Naive thymus-derived CD4-positive, alpha-beta T cell (primary cell): Measurements from ENCODE around the gene DLX6. TPM values are rescaled to one million over a fixed set of nuclear protein-coding genes. Genes with fewer than 3 reads are reported as not detected.

ENCODE experiments used
- ATAC-seq: fragments of 150-1000 bp; cut with Tn5 transposase; 2 replicates; pipeline ENCODE4 v1.10.0; 2021; ENCODE audit warnings: mild to moderate bottlenecking, moderate library complexity
- CTCF ChIA-PET: fragments of 350-600 bp; sonication (Branson Sonifier 250); formaldehyde crosslinking; loops from one replicate; lab custom pipeline; 2021; ENCODE audit warnings: antibody characterized with exemption; lab: Charles Lee
- POLR2A ChIA-PET: fragments of 350-600 bp; sonication (Branson Sonifier 250); formaldehyde crosslinking; loops from one replicate; lab custom pipeline; 2021; ENCODE audit warnings: antibody characterized with exemption, inconsistent platforms; lab: Charles Lee
- DNase-seq, 9 donors: peaks; one replicate each; pipeline versions ENCODE4 v3.0.0 to v3.0.0-alpha.2; 2020 to 2022; ENCODE audit warnings: mixed read lengths in 1 of 9
- H3K27ac ChIP-seq: one replicate; pipeline ENCODE4 v1.7.0; 2013; ENCODE audit warnings: mild to moderate bottlenecking, low read depth, low read length, moderate library complexity
- H3K27me3 ChIP-seq, 2 donors: one replicate each; pipeline ENCODE4 v1.7.0; 2013; ENCODE audit warnings: low read length in 2 of 2, mild to moderate bottlenecking in 2 of 2, moderate library complexity in 2 of 2; ENCODE audit not compliant: control insufficient read depth in 2 of 2, insufficient read depth in 2 of 2
- H3K36me3 ChIP-seq, 3 experiments: 1 replicate in 2 of 3; 2 replicates in 1 of 3; pipeline ENCODE4 v1.7.0; 2013; ENCODE audit warnings: low read length in 3 of 3, mild to moderate bottlenecking in 3 of 3, moderate library complexity in 1 of 3; ENCODE audit not compliant: insufficient read depth in 3 of 3, control insufficient read depth in 2 of 3
- H3K4me1 ChIP-seq, 2 donors: one replicate each; pipeline ENCODE4 v1.7.0; 2013; ENCODE audit warnings: low read length in 2 of 2, mild to moderate bottlenecking in 2 of 2, moderate library complexity in 1 of 2; ENCODE audit not compliant: control insufficient read depth in 2 of 2, insufficient read depth in 2 of 2
- H3K4me3 ChIP-seq: 2 replicates; pipeline ENCODE4 v1.7.0; 2013; ENCODE audit warnings: mild to moderate bottlenecking, low read length
- H3K9me3 ChIP-seq, 3 experiments: 1 replicate in 2 of 3; 2 replicates in 1 of 3; pipeline ENCODE4 v1.7.0; 2013; ENCODE audit warnings: low read length in 3 of 3; ENCODE audit not compliant: control insufficient read depth in 2 of 3
- H3K27ac Mint-ChIP-seq, 9 donors: one replicate each; pipeline ENCODE4 v1.8.0; 2020 to 2022; ENCODE audit warnings: mixed read lengths in 9 of 9, mild to moderate bottlenecking in 8 of 9, moderate library complexity in 5 of 9, inconsistent platforms in 2 of 9
- H3K27me3 Mint-ChIP-seq, 5 donors: one replicate each; pipeline ENCODE4 v1.8.0; 2021 to 2022; ENCODE audit warnings: mixed read lengths in 5 of 5, mild to moderate bottlenecking in 1 of 5
- H3K36me3 Mint-ChIP-seq, 5 donors: one replicate each; pipeline ENCODE4 v1.8.0; 2020 to 2022; ENCODE audit warnings: mixed read lengths in 5 of 5, mild to moderate bottlenecking in 3 of 5, inconsistent platforms in 1 of 5
- H3K4me1 Mint-ChIP-seq, 7 donors: one replicate each; pipeline ENCODE4 v1.8.0; 2020 to 2022; ENCODE audit warnings: mixed read lengths in 7 of 7, mild to moderate bottlenecking in 3 of 7, inconsistent platforms in 1 of 7
- H3K4me3 Mint-ChIP-seq, 10 donors: one replicate each; pipeline ENCODE4 v1.8.0; 2020 to 2022; ENCODE audit warnings: mild to moderate bottlenecking in 10 of 10, mixed read lengths in 10 of 10, moderate library complexity in 6 of 10, inconsistent platforms in 2 of 10
- H3K9me3 Mint-ChIP-seq, 11 donors: one replicate each; pipeline ENCODE4 v1.8.0; 2020 to 2022; ENCODE audit warnings: mixed read lengths in 11 of 11, mild to moderate bottlenecking in 4 of 11, inconsistent platforms in 1 of 11, moderate library complexity in 1 of 11
- intact Hi-C, 2 donors: fragments of 100-400 bp; cut with micrococcal nuclease; formaldehyde crosslinking; loops; one replicate each; pipeline ENCODE4 v1.15.1; 2023
- polyA plus RNA-seq, 2 donors: library from polyadenylated mRNA; unstranded; fragments of 300-500 nt; fragmentation: Illumina TruSeq; gene quantifications; one replicate each; pipeline ENCODE4 v1.2.3, GENCODE V29; 2021
- total RNA-seq, 6 experiments: library from RNA in 5 of 6; stranded (reverse) in 5 of 6; gene quantifications; 1 replicate in 5 of 6; 2 replicates in 1 of 6; pipeline ENCODE4 v1.2.3 and lab custom pipeline; 2021 to 2026

DLX6 gene
- total and polyA plus RNA-seq, 7 experiments from 2014 or later = not detected

DNA sequence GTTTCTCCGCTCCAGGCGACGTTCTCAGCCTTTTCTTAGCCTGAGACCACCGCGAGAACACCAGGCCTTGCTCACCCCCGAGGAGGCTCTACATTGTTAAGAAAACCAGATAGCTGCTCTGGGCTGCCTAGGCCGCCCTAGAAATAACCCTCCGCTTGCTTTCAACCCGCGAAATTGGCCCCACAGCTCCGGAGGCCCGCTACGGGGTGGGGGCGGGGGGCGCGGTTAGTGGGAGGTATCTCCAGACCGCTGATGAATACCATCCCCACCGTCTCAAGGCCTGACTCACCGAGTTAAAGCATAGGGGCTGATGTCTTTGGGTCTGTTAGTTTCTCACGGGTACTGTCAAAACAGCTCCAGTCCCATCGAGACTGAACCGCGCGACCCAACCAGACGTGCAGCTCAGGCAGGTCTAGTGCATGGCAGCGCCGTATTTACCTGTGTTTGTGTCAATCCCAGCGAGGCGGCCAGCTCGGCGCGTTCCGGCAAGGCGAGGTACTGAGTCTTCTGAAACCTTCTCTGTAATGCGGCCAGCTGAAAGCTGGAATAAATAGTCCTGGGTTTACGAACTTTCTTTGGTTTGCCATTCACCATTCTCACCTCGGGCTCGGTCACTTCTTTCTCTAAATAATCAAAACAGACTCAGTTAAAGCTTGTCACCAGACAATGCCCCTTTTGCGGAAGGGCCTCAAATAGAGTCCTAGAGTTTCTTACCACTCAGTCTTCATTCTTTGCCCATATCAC is 16.6 kb downstream of the DLX6 start:
- H3K36me3 ChIP-seq = no peaks in the 10 kb centered on the region
- Mint-ChIP-seq H3K27me3 (peaks cover 88 to 97% (median 94%) of the 10 kb centered on the region in 5 donors), H3K9me3 (peaks cover 0 to 4% (median 0%) of the 10 kb centered on the region in 11 donors), H3K4me1 (peaks cover 20 to 68% (median 47%) of the 10 kb centered on the region in 7 donors), H3K4me3 (peak overlapping the region; percentile 9 to 74 (median 44)), H3K27ac (peak overlapping the region in 2 of 9 donors; percentile 65 to 66), H3K36me3 (peaks cover 0 to 3% (median 0%) of the 10 kb centered on the region in 5 donors)
- no peaks in the 10 kb centered on the region for H3K9me3 ChIP-seq
- POLR2A ChIA-PET = no interaction called here
- no peak overlapping the region for H3K27ac ChIP-seq
- DNase-seq = no peak
- intact Hi-C loops = loop anchor here in 1 of 2 donors (10.0 kb wide), 1 partner anchor 187 kb away; no protein-coding TSS in a partner anchor
- CTCF ChIA-PET = no interaction called here
- peaks cover 0 to 10% of the 10 kb centered on the region in 2 donors for H3K4me1 ChIP-seq
- H3K4me3 ChIP-seq = no peak overlapping the region
- ATAC-seq = no peak
- peaks cover 12 to 40% of the 10 kb centered on the region in 2 donors for H3K27me3 ChIP-seq

DNA sequence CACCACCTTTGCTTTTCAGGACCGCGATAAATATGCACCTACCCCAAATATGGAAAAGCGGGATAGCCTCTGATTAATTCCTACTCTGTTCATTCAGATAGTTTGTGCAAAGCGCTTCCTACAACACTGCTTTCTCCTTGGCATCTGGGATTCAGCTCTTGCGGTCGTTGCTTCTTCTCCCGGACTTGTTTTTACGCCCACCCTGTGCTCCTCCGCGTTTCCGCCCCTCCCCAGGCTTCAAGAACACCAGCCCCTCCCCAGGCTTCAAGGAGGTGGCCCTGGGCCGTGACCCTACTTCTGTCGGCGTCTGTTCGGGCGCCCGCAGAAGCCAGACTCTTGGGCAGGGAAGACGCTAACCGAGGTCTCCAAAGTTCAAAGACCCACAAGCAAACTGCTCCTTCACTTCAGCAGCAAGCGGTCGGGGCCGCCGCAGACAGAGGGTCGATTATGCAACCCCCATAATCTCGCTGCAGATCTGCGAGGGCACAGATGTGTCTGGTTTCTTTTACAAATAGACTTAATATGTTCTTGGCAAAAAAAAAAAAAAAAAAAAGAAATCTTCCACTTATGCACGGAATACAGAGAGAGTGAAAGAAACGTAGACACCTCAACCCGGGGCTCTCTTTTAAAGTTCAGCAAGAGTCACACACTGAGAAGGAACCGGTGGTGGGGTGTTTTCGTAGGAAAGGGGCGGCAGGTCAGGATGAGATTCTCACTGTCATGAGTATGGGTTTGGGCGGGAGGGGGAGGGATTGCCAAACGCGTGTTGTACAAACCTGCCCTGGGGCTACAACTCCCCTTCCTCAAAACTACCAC is 17.3 kb downstream of the DLX6 start:
- Histone ChIP-seq H3K27ac (no peak overlapping the region), H3K4me3 (no peak overlapping the region), H3K9me3 (no peaks in the 10 kb centered on the region), H3K27me3 (peaks cover 12 to 43% of the 10 kb centered on the region in 2 donors), H3K36me3 (no peaks in the 10 kb centered on the region), H3K4me1 (peaks cover 0 to 18% of the 10 kb centered on the region in 2 donors)
- peaks cover 26 to 72% (median 53%) of the 10 kb centered on the region in 7 donors for H3K4me1 Mint-ChIP-seq
- peak overlapping the region in 1 of 9 donors; percentile 66 for H3K27ac Mint-ChIP-seq
- DNase-seq = no peak
- peak overlapping the region; percentile 9 to 59 (median 36) for H3K4me3 Mint-ChIP-seq
- POLR2A ChIA-PET = no interaction called here
- no peaks in the 10 kb centered on the region for H3K36me3 Mint-ChIP-seq
- ATAC-seq = no peak
- intact Hi-C loops = loop anchor here in 1 of 2 donors (10.0 kb wide), 1 partner anchor 188 kb away; no protein-coding TSS in a partner anchor
- peaks cover 88 to 97% (median 93%) of the 10 kb centered on the region in 5 donors for H3K27me3 Mint-ChIP-seq
- H3K9me3 Mint-ChIP-seq = peaks cover 0 to 4% (median 0%) of the 10 kb centered on the region in 11 donors
- CTCF ChIA-PET = no interaction called here

DNA sequence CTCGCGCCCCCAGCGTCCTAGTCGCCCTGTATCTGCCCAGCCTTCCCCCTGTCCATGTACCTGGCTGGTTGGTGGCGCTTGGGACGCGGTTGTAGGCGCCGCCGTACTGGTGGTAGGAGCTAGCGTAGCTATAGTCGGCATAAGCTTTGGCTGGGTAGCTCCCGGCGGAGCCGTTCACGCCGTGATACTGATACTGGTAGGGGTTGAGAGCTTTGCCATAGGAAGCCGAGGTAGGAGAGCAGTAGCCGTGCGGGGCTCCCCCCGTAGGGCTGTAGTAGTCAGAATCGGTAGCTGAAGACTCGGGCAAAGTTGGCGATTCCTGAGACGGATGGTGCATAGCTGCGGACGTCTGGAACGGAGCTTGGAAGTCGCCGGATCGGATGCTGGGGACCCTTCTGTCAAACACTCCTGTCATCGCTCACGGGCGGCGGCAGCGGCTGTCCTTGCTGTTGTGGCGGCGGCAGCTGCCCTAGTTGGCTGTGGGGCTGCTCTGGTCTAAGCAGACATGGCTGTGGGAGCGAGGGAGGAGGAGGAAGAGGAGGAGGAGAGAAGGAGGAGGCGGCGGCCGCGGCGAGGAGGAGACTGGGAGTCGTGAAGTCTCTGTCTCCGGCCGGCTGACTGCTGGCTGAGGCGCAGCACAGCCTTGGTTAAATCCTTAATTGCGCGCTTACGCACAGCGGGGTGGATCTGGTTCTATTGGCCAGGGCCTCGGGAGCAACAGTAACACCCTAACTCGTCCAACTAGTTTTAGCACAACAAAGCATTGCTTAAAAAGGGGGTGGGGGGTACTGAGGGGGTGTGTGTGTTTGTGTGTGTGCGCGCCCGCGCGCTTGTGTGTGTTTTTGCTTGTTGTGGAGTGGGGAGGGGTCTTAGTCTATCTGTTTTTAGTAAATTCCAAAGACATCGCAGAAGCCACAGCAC is 19.1 kb downstream of the DLX6 start, which contains the start of gene DLX5:
DLX5 (minus strand) TSS at position 623 of the 921 bp plus-strand sequence; CDS start at position 415, 208 bp downstream.
- H3K27ac ChIP-seq = no peak within 1 kb of the TSS
- intact Hi-C loops = loop anchor here (1.0 to 10.0 kb wide), 3 partner anchors 20 to 427 kb away; no protein-coding TSS in a partner anchor
- ChIA-PET CTCF (no interaction called here), POLR2A (no interaction called here)
- H3K27me3 Mint-ChIP-seq = peaks cover 73 to 91% (median 87%) of the 10 kb centered on the region in 5 donors
- peaks cover 10 to 36% of the 10 kb centered on the region in 2 donors for H3K27me3 ChIP-seq
- H3K4me3 ChIP-seq = no peak within 1 kb of the TSS
- peaks cover 0 to 3% (median 0%) of the 10 kb centered on the region in 11 donors for H3K9me3 Mint-ChIP-seq
- H3K36me3 Mint-ChIP-seq = no peaks in the 10 kb centered on the region
- ATAC-seq = no peak
- no peak for DNase-seq
- H3K4me1 ChIP-seq = peaks cover 0 to 18% of the 10 kb centered on the region in 2 donors
- H3K4me1 Mint-ChIP-seq = peaks cover 27 to 69% (median 56%) of the 10 kb centered on the region in 7 donors
- H3K36me3 ChIP-seq = no peaks in the 10 kb centered on the region
- H3K4me3 Mint-ChIP-seq = peak within 1 kb of the TSS; percentile 29 to 92 (median 70)
- no peaks in the 10 kb centered on the region for H3K9me3 ChIP-seq
- H3K27ac Mint-ChIP-seq = peak within 1 kb of the TSS in 3 of 9 donors; percentile 4 to 88 (median 38)

DNA sequence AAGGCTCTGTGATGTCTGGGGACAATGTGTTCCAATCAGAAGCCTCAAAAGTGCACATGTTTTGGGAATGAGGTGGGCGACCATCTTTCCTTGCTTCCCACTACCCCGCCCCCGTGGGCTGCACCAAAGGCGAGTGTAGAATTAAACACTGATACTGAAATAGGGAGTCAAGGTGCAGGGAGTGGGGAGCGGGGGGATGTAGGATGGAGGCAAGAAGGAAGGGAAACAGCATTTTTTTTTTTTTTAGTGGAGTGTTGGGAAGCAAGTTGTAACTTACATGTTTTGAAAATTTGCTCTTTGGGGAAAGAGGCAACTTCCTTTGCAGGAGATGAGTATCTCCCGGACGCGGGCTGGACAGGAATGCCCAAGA is 19.8 kb downstream of the DLX6 start:
- intact Hi-C loops = loop anchor here (5.0 to 10.0 kb wide), 2 partner anchors 190 to 428 kb away; no protein-coding TSS in a partner anchor
- DNase-seq (no peak), ATAC-seq (no peak)
- Histone ChIP-seq H3K27me3 (peaks cover 10 to 36% of the 10 kb centered on the region in 2 donors), H3K4me1 (peaks cover 0 to 18% of the 10 kb centered on the region in 2 donors), H3K27ac (no peak overlapping the region), H3K4me3 (no peak overlapping the region), H3K9me3 (no peaks in the 10 kb centered on the region), H3K36me3 (no peaks in the 10 kb centered on the region)
- POLR2A ChIA-PET = no interaction called here
- H3K4me1 Mint-ChIP-seq = peaks cover 27 to 69% (median 56%) of the 10 kb centered on the region in 7 donors
- peaks cover 67 to 86% (median 82%) of the 10 kb centered on the region in 5 donors for H3K27me3 Mint-ChIP-seq
- H3K27ac Mint-ChIP-seq = peak overlapping the region in 1 of 9 donors; percentile 53
- H3K4me3 Mint-ChIP-seq = peak overlapping the region in 4 of 10 donors; percentile 29 to 92 (median 62)
- no peaks in the 10 kb centered on the region for H3K36me3 Mint-ChIP-seq
- CTCF ChIA-PET = interaction anchor here (2.9 kb wide), 1 partner anchor 1109 kb away, joined by 11 read pairs; no protein-coding TSS in a partner anchor
- H3K9me3 Mint-ChIP-seq = peaks cover 0 to 3% (median 0%) of the 10 kb centered on the region in 11 donors

DNA sequence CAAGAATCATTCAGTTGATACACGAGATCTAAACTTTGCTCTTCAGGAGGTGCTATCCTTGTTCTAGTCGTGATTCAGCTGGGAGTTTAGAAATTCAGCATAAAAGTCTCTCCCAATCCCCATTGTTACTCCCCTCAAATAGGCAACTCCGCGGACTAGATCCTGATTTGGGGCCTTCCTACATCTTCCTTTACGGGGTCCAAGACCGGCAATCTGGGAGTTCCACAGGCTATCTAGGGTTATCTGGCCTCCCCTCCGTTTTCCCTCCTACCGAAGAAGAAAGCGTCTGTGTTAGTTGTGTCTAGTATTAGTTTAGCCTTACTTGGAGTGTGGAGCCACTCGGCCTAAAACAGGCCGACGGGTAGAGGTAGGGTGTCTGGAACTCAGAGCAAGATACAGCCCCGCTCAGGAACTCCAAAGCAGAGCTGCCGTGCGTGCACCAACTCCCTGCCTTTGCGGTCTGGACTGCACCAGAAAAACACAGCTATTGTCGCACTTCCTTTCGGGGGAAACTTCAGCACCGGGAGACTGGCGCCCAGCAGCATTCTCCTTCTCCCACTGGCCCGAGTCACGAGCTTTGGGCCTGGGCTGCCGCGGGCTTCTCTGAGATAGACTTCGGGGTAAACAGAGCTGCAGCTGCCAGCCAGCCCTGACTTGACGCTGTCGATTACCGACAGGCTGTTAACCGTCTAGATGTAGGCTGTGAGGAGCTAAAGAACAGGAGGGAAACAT is 20.8 kb downstream of the DLX6 start:
- DNase-seq (peak in 2 of 9 donors; percentile 35 to 36), ATAC-seq (peak; percentile 36)
- peaks cover 63 to 83% (median 77%) of the 10 kb centered on the region in 5 donors for H3K27me3 Mint-ChIP-seq
- ChIA-PET CTCF (interaction anchor here (0.6 to 2.9 kb wide), 4 partner anchors 10 to 1110 kb away, joined by 3 to 11 read pairs (median 3); no protein-coding TSS in a partner anchor), POLR2A (no interaction called here)
- no peaks in the 10 kb centered on the region for H3K36me3 Mint-ChIP-seq
- H3K4me1 Mint-ChIP-seq = peaks cover 24 to 64% (median 51%) of the 10 kb centered on the region in 7 donors
- Histone ChIP-seq H3K27me3 (peaks cover 6 to 36% of the 10 kb centered on the region in 2 donors), H3K27ac (no peak overlapping the region), H3K36me3 (no peaks in the 10 kb centered on the region), H3K4me1 (peaks cover 0 to 18% of the 10 kb centered on the region in 2 donors), H3K9me3 (no peaks in the 10 kb centered on the region), H3K4me3 (peak overlapping the region; percentile 46)
- H3K27ac Mint-ChIP-seq = peak overlapping the region in 2 of 9 donors; percentile 14 to 28
- intact Hi-C loops = loop anchor here (2.0 to 10.0 kb wide), 3 partner anchors 31 to 429 kb away; no protein-coding TSS in a partner anchor
- H3K9me3 Mint-ChIP-seq = peaks cover 0 to 3% (median 0%) of the 10 kb centered on the region in 11 donors
- peak overlapping the region; percentile 31 to 92 (median 87) for H3K4me3 Mint-ChIP-seq
